Hematopoietic multipotent progenitor cell treated with erythropoietin and hydrocortisone succinate and interleukin-3 and kit ligand, for 15 days (in vitro differentiated cells): Measurements from ENCODE around the gene CYTH2.
A peak's percentile ranks its signal among the peaks of the same experiment; 100 is the strongest.

Source experiments
- DNase-seq: peaks from one replicate; pipeline ENCODE4 v3.0.0-alpha.2; 2015; ENCODE audit warnings: low spot score

The CYTH2 gene

DNA sequence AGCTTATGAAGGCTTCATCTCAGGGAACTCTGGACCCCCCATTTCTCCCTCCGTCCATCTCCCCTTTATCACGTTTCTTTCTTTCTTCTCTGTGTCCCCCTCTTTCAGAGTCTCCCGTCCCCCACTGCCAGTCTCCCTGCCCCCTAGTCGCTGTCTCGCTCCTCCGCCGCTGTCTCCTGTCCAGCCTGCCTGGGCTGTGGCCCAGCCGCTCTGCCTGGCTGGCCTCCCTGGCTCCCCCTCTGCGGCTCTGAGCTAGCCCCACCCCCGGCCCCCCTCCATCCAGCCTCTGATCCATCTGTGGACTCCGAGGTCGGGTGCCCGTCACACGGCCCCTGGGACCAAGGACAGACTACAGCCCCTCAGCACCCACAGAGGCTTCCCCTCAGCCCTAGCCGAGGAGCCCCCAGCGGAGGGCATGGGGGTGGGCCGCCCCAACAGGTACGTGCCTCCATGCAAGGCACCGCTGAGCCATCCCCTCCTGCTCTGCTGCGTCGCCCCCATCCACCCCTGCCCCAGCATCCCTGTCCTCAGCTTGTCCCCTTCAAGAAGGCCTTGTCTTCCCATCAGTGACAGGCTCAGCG lies 14.9 kb upstream of the CYTH2 start:
- DNase-seq, result no peak

DNA sequence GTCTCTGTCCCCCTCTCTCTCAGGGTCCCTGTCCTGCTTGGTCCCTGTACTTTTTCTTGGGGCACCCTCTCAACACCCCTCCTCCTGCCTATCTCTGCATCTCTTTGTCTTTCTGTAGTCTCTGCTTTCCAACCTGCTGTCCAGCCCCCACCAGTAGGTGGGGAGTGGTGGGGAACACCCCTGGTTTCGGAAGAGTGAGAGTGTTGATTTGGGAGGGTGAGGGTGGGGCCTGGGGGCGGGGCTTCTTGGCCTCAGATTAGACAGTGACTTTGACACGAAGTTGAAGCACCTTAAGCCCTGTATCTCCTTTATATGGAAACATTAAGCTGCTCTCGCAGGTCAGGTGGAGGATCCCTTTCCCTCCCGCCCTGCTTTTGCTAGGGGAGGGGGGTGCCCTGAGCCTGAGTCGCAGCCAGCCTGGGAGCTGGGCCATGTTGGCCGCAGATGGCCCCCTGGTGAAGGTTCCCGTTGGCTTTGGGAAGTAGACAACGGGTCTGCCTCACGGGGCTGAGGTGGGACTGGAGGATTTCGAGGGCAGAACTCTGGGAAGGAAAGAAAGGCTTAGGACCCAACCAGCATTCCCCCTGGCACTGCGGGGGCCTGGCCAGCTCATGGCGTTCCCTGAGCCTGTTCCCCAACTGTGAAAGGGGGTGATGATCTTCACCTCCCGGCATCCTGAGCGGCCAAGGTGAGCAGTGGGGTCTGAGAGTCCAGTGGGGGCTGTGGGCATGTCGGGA lies 13.8 kb upstream of the CYTH2 start, which contains the start of gene KCNJ14:
TSS of gene KCNJ14 (plus strand) at position 404 of the 737 bp plus-strand sequence. CDS start 6,151 bp downstream, outside the sequence.
- peak; percentile 42 for DNase-seq

GRCh38 chr19:48455908-48456562 lies 13.1 kb upstream of the CYTH2 start:
- DNase-seq, result no peak

GRCh38 chr19:48456864-48457263 lies 12.3 kb upstream of the CYTH2 start:
- no peak for DNase-seq

- DNase-seq, result no peak
Observed at GRCh38 chr19:48458016-48458415, 11.2 kb upstream of the CYTH2 start.

DNA sequence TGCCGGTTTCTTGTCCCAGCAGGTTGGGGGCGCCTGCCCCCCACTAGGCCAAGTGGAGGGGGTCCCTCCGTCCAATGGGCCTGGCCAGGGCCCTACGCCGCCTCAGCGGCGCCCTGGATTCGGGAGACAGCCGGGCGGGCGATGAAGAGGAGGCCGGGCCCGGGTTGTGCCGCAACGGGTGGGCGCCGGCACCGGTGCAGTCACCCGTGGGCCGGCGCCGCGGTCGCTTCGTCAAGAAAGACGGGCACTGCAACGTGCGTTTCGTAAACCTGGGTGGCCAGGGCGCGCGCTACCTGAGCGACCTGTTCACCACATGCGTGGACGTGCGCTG lies 7.6 kb upstream of the CYTH2 start:
- DNase-seq, result no peak

- DNase-seq, result no peak
Observed at GRCh38 chr19:48461982-48462655, 7.0 kb upstream of the CYTH2 start.

- DNase-seq, result no peak
Observed at GRCh38 chr19:48465215-48465614, 4.0 kb upstream of the CYTH2 start.

DNA sequence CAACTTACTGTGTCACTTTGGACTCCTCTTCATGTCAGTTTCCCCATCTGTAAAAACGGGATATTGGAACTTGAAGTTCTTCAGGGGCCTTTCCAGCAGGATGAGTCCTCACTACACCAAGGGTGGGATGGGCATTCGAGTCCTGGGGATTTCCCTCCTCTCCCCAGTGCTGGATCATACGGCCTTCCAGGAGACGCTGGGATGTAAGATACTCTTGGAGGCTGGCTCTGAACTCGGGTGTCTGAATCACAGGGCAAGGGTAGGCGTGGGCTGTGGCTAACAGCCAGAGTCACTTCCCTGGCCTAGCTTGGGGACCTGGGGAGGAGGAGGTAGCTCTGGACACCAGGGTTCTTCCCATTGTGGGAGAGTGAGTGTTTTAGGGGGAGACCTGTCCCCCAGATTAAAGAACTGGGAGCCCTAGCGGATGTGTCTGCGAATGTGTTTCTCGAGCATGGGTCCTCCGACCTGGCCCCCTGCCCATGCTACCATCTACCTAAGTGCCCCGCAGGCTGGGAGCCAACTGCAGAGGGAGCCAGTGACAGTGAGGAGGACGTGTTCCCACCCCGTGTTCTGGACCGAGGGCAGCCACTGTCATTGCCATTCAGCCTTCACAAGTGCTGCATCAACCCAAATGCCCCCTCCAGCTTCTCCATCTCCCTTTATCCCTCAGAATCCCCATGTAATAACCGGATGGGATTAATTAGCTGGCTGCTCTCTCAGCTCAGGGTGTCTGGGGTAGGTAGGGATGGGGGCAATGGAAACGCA lies 2.4 kb upstream of the CYTH2 start:
- no peak for DNase-seq

DNA sequence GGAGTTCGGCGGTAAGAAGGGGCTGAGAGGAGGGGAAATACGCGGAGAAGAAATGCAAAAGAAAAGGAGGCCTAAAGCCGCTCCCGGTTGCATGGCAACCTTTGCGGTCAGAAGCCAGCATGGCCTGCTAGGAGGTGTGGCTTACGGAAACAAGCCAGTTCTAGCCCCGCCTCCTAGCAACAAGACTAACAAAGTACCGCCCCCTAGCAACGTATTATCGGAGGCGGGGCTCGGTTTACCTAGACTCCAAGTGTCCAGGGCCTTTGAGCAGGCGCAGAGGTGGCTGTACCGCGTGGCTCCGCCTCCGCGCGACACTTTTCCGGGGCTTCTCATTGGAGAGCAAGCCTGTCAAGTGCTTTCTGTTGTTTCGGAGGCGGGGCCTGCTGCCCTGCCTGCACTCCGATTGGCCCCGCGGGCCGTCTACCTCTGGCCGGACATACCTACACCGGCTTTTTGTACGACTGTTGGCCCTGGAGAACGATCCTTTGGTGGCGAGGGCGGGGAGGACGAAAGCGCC lies 339 bp upstream of the CYTH2 start:
- DNase-seq, result peak; percentile 100

- no peak for DNase-seq
Observed at GRCh38 chr19:48469934-48470680, 938 bp downstream of the CYTH2 start.

DNA sequence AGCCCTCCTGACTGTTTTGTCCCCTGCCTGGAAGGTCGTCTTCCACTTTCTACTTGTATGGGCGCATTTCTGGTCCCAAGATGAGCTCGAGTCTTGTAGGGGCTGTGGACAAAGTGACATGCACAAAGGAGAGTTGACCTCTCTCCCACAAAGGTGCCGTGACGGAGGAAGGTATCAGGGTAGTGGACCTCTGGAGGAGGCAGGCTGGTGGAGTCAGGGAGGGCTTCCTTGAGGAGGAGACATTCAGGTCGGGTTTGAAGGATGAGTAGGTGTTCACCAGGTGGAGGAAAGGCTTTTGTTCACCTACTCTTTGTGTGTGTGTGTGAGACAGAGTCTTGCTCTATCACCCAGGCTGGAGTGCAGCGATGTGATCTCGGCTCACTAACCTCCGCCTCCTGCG lies 1.7 kb downstream of the CYTH2 start:
- no peak for DNase-seq

GRCh38 chr19:48471836-48472235 lies 2.7 kb downstream of the CYTH2 start:
- no peak for DNase-seq

- DNase-seq, result no peak
Observed at GRCh38 chr19:48473161-48473966, 4.2 kb downstream of the CYTH2 start.

GRCh38 chr19:48474084-48474592 lies 5.0 kb downstream of the CYTH2 start:
- no peak for DNase-seq

DNA sequence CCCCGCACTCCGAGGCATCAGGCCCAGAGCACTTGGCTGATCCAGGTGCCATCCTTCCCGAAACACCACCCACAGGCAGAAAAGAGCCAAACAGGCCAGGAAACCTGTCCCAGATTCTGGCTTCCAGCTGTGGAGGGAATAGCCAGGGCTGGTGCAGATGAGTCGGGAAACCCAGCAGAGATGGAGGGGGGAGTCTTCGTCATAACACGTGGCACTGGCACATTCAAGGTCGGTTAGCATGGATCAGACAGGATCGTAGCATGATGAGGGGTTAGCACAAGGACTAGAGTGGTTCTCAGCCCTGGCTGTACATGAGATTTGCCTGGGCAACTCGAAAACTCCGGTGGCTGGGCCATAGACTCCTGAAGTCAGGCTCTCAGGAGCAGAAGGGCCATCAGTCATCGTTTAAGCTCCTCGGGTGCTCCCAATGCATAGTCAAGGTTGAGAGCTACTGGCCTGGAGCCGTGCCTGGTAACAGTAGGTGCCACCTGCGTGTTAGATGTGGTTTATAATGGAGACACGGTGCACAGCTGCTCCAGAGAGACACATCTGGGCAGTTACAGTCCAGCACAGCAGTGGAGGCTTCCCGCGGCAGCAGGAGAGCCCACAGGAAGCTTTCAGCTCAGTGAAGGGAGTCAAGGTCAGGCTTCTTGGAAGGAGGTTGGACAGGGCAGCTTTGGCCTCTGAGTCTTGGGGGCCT lies 6.3 kb downstream of the CYTH2 start:
- no peak for DNase-seq

DNA sequence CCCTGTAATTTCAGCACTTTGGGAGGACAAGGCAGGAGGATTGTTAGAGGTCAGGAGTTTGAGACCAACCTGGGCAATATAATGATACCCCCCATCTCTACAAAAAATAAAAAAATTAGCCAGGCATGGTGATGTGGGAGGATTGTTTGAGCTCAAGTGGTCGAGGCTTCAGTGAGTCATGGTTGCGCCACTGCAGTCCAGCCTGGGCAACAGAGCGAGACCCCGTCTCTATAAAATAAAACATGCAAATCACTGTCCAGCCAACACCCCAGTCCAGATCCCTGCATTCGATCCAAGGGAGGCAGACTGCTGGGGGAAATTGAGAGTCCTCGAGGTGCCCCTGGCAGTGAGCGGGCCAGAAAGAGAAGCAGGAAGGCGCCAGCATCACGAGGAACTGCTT lies 7.0 kb downstream of the CYTH2 start:
- no peak for DNase-seq

DNA sequence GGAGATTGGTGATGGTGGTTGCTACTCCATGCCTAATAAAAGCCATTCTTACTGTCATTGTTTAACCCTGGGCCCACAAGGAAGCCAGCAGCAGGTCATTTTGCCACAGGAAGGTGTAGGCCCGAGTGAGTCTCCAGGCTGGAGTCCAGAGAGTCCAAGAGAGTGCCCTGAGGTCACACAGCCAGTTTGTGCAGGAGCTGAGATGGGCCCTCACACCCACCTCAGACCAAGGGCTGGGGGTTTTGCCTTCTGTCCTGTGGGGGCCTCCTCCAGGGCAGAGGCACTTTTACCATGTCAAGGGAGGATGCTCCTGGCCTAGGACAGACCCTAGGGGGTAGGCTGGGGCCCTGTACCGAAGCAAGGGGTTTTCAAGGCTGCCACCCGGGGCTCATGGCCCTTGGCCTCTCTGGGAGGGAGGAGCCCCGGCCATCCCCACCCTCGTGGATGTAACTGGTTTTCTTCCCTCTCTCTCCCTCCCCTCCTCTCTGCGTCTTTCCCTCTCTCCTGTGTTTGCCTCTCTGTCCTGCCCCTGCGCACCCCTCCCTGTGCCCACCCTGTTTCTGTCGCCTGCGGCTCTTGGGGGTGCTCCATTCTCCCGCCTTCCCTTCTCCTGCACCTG lies 8.0 kb downstream of the CYTH2 start:
- DNase-seq, result no peak
